H1 (cell line): ENCODE data around the gene C19orf47. TPM values are rescaled to one million over a fixed set of nuclear protein-coding genes. Genes with fewer than 3 reads are reported as not detected.

ENCODE experiments used
- CTCF ChIA-PET: fragments of 300-600 bp; sonication (Branson Sonifier 250); formaldehyde crosslinking; loops from one replicate; lab custom pipeline; 2021; ENCODE audit not compliant: partially characterized antibody; lab: Charles Lee
- POLR2A ChIA-PET: fragments of 300-600 bp; sonication (Branson Sonifier 250); formaldehyde crosslinking; loops from one replicate; lab custom pipeline; 2021; ENCODE audit warnings: inconsistent platforms; ENCODE audit not compliant: partially characterized antibody; lab: Charles Lee
- DNase-seq, 2 experiments: peaks; one replicate each; pipeline versions ENCODE4 v3.0.0 to v3.0.0-alpha.2; 2010 to 2022; ENCODE audit warnings: low spot score in 2 of 2, low read depth in 1 of 2, mixed read lengths in 1 of 2
- FAIRE-seq: peaks from 2 replicates; lab custom pipeline; 2011; peaks lifted over from hg19 to GRCh38; lab: Jason Lieb, UNC
- H2AFZ ChIP-seq: 2 replicates; pipeline ENCODE4 v1.8.1; 2012; ENCODE audit warnings: low read length, inconsistent platforms
- H2AK5ac ChIP-seq: 2 replicates; pipeline ENCODE4 v1.6.1; 2013; ENCODE audit warnings: low read depth, low read length
- H2BK120ac ChIP-seq: replicated peaks from 2 replicates; pipeline ENCODE3; 2013; ENCODE audit warnings: low read depth, low read length, inconsistent platforms
- H2BK12ac ChIP-seq: 2 replicates; pipeline ENCODE4 v1.6.1; 2013; ENCODE audit warnings: low read depth, low read length
- H2BK15ac ChIP-seq: 2 replicates; pipeline ENCODE4 v1.6.1; 2013; ENCODE audit warnings: low read length
- H2BK20ac ChIP-seq: 2 replicates; pipeline ENCODE4 v1.6.1; 2013; ENCODE audit warnings: low read length
- H2BK5ac ChIP-seq: 2 replicates; pipeline ENCODE4 v1.6.1; 2013; ENCODE audit warnings: low read depth, low read length
- H3K14ac ChIP-seq: 2 replicates; pipeline ENCODE4 v1.6.1; 2013; ENCODE audit warnings: inconsistent platforms; ENCODE audit not compliant: insufficient read length
- H3K18ac ChIP-seq: 2 replicates; pipeline ENCODE4 v1.6.1; 2013; ENCODE audit warnings: low read length; ENCODE audit errors: extremely low read depth
- H3K23ac ChIP-seq: 2 replicates; pipeline ENCODE4 v1.6.1; 2013; ENCODE audit warnings: inconsistent platforms; ENCODE audit not compliant: insufficient read length
- H3K23me2 ChIP-seq: 2 replicates; pipeline ENCODE4 v1.6.1; 2013; ENCODE audit warnings: low read depth, low read length
- H3K27ac ChIP-seq: 2 replicates; pipeline ENCODE4 v1.6.1; 2011; ENCODE audit warnings: low read depth, low read length, inconsistent platforms
- H3K27me3 ChIP-seq, 4 experiments: replicated peaks in 1 of 4; 1 replicate in 1 of 4; 2 replicates in 3 of 4; pipeline versions ENCODE4 v1.6.1 to v1.8.1; 2011 to 2013; ENCODE audit warnings: low read length in 3 of 4, mild to moderate bottlenecking in 3 of 4, inconsistent platforms in 2 of 4, mixed read lengths in 2 of 4, moderate library complexity in 1 of 4; ENCODE audit not compliant: control insufficient read depth in 3 of 4, insufficient read depth in 3 of 4; ENCODE audit errors: extremely low read depth in 1 of 4
- H3K36me3 ChIP-seq, 4 experiments: 2 replicates each; pipeline versions ENCODE4 v1.6.1 to v1.8.1; 2011 to 2013; ENCODE audit warnings: mild to moderate bottlenecking in 4 of 4, low read length in 3 of 4, moderate library complexity in 2 of 4, control low read depth in 1 of 4, inconsistent platforms in 1 of 4; ENCODE audit not compliant: insufficient read depth in 4 of 4, control insufficient read depth in 2 of 4
- H3K4ac ChIP-seq: replicated peaks from 2 replicates; pipeline ENCODE3; 2013; ENCODE audit warnings: low read length, low read depth, mixed read lengths, inconsistent platforms; ENCODE audit not compliant: insufficient read length
- H3K4me1 ChIP-seq, 4 experiments: replicated peaks in 1 of 4; 1 replicate in 1 of 4; 2 replicates in 3 of 4; pipeline versions ENCODE4 v1.6.1 to v1.8.1; 2011 to 2013; ENCODE audit warnings: low read length in 3 of 4, inconsistent platforms in 2 of 4, mixed read lengths in 1 of 4; ENCODE audit not compliant: insufficient read depth in 4 of 4, control insufficient read depth in 3 of 4
- H3K4me2 ChIP-seq, 2 experiments: 2 replicates each; pipeline versions ENCODE4 v1.6.1 to v1.8.1; 2011 to 2013; ENCODE audit warnings: low read depth in 2 of 2, low read length in 2 of 2, control low read depth in 1 of 2, inconsistent platforms in 1 of 2, mild to moderate bottlenecking in 1 of 2; ENCODE audit not compliant: insufficient read depth in 1 of 2
- H3K4me3 ChIP-seq, 4 experiments: fragments of 200-600, 300-600 bp in 1 of 4; sonication (generic), shearing (Covaris generic), sonication (Bioruptor Twin) in 1 of 4; 2 replicates each; pipeline versions ENCODE4 v1.5.1 to v1.8.1; 2011 to 2016; ENCODE audit warnings: low read length in 4 of 4, low read depth in 3 of 4, control low read depth in 2 of 4, inconsistent platforms in 2 of 4, mild to moderate bottlenecking in 2 of 4, mixed read lengths in 1 of 4, moderate library complexity in 1 of 4; ENCODE audit not compliant: insufficient read depth in 2 of 4; ENCODE audit errors: extremely low read depth in 1 of 4
- H3K56ac ChIP-seq: replicated peaks from 2 replicates; pipeline ENCODE3; 2013; ENCODE audit warnings: low read depth, mild to moderate bottlenecking, mixed read lengths, low read length, inconsistent platforms; ENCODE audit not compliant: insufficient read length
- H3K79me1 ChIP-seq: 2 replicates; pipeline ENCODE4 v1.6.1; 2013; ENCODE audit warnings: low read depth, low read length, control low read depth
- H3K79me2 ChIP-seq, 2 experiments: 2 replicates each; pipeline versions ENCODE4 v1.6.1 to v1.8.1; 2012 to 2013; ENCODE audit warnings: low read length in 2 of 2, mild to moderate bottlenecking in 2 of 2, inconsistent platforms in 1 of 2; ENCODE audit not compliant: insufficient read depth in 2 of 2, control insufficient read depth in 1 of 2
- H3K9ac ChIP-seq, 4 experiments: replicated peaks in 1 of 4; 1 replicate in 1 of 4; 2 replicates in 3 of 4; pipeline versions ENCODE4 v1.6.1 to v1.8.1; 2011 to 2013; ENCODE audit warnings: low read depth in 3 of 4, low read length in 3 of 4, control low read depth in 2 of 4, mild to moderate bottlenecking in 2 of 4, moderate library complexity in 2 of 4, inconsistent platforms in 1 of 4; ENCODE audit errors: extremely low read depth in 1 of 4
- H3K9me3 ChIP-seq, 2 experiments: 2 replicates each; pipeline versions ENCODE4 v1.6.1 to v1.8.1; 2012 to 2013; ENCODE audit warnings: mild to moderate bottlenecking in 2 of 2, moderate library complexity in 2 of 2, control low read depth in 1 of 2, inconsistent platforms in 1 of 2, low read depth in 1 of 2, low read length in 1 of 2, mixed read lengths in 1 of 2; ENCODE audit not compliant: insufficient read depth in 2 of 2
- H4K20me1 ChIP-seq, 2 experiments: replicated peaks in 1 of 2; 2 replicates each; pipeline versions ENCODE3 to v1.8.1; 2011 to 2013; ENCODE audit warnings: inconsistent platforms in 2 of 2, low read length in 2 of 2, mild to moderate bottlenecking in 1 of 2; ENCODE audit not compliant: insufficient read depth in 2 of 2, control insufficient read depth in 1 of 2
- H4K5ac ChIP-seq: 2 replicates; pipeline ENCODE4 v1.6.1; 2013; ENCODE audit warnings: low read length, low read depth, mixed read lengths, inconsistent platforms; ENCODE audit not compliant: insufficient read length
- H4K8ac ChIP-seq: 2 replicates; pipeline ENCODE4 v1.8.0; 2013; ENCODE audit warnings: mild to moderate bottlenecking, moderate library complexity, low read length, inconsistent platforms; ENCODE audit not compliant: insufficient read depth; ENCODE audit errors: extremely low read depth
- H4K91ac ChIP-seq: replicated peaks from 2 replicates; pipeline ENCODE3; 2013; ENCODE audit warnings: low read length, mixed read lengths, inconsistent platforms; ENCODE audit not compliant: insufficient read length
- BCL11A ChIP-seq, 2 experiments: IDR thresholded peaks; one replicate each; pipeline ENCODE4 v1.6.1; 2011; ENCODE audit warnings: low read depth in 2 of 2, low read length in 2 of 2, mild to moderate bottlenecking in 2 of 2
- CHD2 ChIP-seq: IDR thresholded peaks from 2 replicates; pipeline ENCODE4 v1.6.1; 2012; ENCODE audit warnings: low read length, improper control_type of control experiment
- CTBP2 ChIP-seq: IDR thresholded peaks from 2 replicates; pipeline ENCODE4 v1.7.0; 2011; ENCODE audit warnings: borderline replicate concordance, mild to moderate bottlenecking, moderate library complexity, mixed read lengths, low read length; ENCODE audit not compliant: insufficient read depth, insufficient read length
- JUN ChIP-seq: IDR thresholded peaks from 2 replicates; pipeline ENCODE4 v1.6.1; 2011; ENCODE audit warnings: low read depth, mild to moderate bottlenecking, improper control_type of control experiment, low read length
- MAX ChIP-seq: IDR thresholded peaks from 2 replicates; pipeline ENCODE4 v1.6.1; 2012; ENCODE audit warnings: inconsistent platforms
- NRF1 ChIP-seq: IDR thresholded peaks from 2 replicates; pipeline ENCODE4 v1.6.1; 2011; ENCODE audit warnings: mild to moderate bottlenecking, low read depth, low read length, improper control_type of control experiment
- RAD21 ChIP-seq, 2 experiments: IDR thresholded peaks in 1 of 2; conservative IDR thresholded peaks in 1 of 2; 2 replicates each; pipeline ENCODE4 v1.6.1; 2011; ENCODE audit warnings: low read depth in 2 of 2, low read length in 2 of 2, improper control_type of control experiment in 1 of 2, inconsistent platforms in 1 of 2, mild to moderate bottlenecking in 1 of 2, moderate library complexity in 1 of 2
- SAP30 ChIP-seq: fragments of 300-600 bp; sonication (generic); IDR thresholded peaks from 2 replicates; pipeline ENCODE4 v1.7.1; 2012; ENCODE audit warnings: low read length, moderate library complexity, mild to moderate bottlenecking, inconsistent platforms; ENCODE audit not compliant: insufficient read depth, insufficient replicate concordance
- SUZ12 ChIP-seq: fragments of 200-600 bp; sonication (generic); IDR thresholded peaks from 2 replicates; pipeline ENCODE4 v1.6.1; 2012; ENCODE audit warnings: mild to moderate bottlenecking, inconsistent platforms, low read length, moderate library complexity, mixed read lengths
- USF2 ChIP-seq: IDR thresholded peaks from 2 replicates; pipeline ENCODE4 v1.6.1; 2011; ENCODE audit warnings: low read length, improper control_type of control experiment
- WGBS, 2 experiments: shearing (Covaris generic) in 1 of 2; methylation state at CpG; one replicate each; pipeline versions ENCODE4 v1.1.6 to v1.1.7; 2013 to 2015; ENCODE audit warnings: low lambda C conversion rate in 2 of 2, mixed read lengths in 2 of 2, inconsistent platforms in 1 of 2, low coverage in 1 of 2, missing lambda C conversion rate in 1 of 2; ENCODE audit not compliant: insufficient replicate concordance in 2 of 2, insufficient coverage in 1 of 2, insufficient read length in 1 of 2; ENCODE audit errors: extremely low coverage in 1 of 2, missing lambda C conversion rate in 1 of 2; 5-methylcytosine and 5-hydroxymethylcytosine counted together
- polyA plus RNA-seq, 7 experiments: library from polyadenylated mRNA; depleted of rRNA in 3 of 7; stranded (reverse) in 5 of 7; unstranded in 2 of 7; fragments of >200 nt in 5 of 7; fragments of 200-250 nt in 2 of 7; gene quantifications; 1 replicate in 5 of 7; 2 replicates in 1 of 7; 4 replicates in 1 of 7; pipeline versions ENCODE4 v1.2.1 to v1.2.3, GENCODE V29; 2011 to 2013; ENCODE audit warnings: missing spikeins in 2 of 7, mixed read lengths in 2 of 7
- total RNA-seq: library from RNA; stranded (reverse); fragmentation: NEBNext Ultra II Directional; extraction: Animal tissue kit (Norgen Biotek cat#: 25700); gene quantifications from 2 replicates; pipeline ENCODE4 v1.2.1, GENCODE V29; 2021
- TF ChIP-seq, protein P1 (sequence below): IDR thresholded peaks from 2 replicates; pipeline ENCODE4 v1.6.1; 2012; ENCODE audit warnings: inconsistent platforms

Gene C19orf47
- total and polyA plus RNA-seq, 2 of the 8 experiments (the other 6 are each of a cell fraction or from before 2014, with no cell fraction given), result 17.8 to 27.3 TPM

GRCh38 chr19:40357640-40358039, 9.4 kb upstream of the C19orf47 start:
- Histone ChIP-seq H3K23me2 (no peaks in the 10 kb centered on the region), H3K9me3 (no peaks in the 10 kb centered on the region), H2BK120ac (no peak overlapping the region), H3K23ac (no peak overlapping the region), H3K4ac (no peak overlapping the region), H2AK5ac (no peak overlapping the region), H4K5ac (no peak overlapping the region), H3K36me3 (no peaks in the 10 kb centered on the region), H3K14ac (no peak overlapping the region), H3K4me3 (no peak overlapping the region), H2BK12ac (no peak overlapping the region), H2BK5ac (no peak overlapping the region), H3K27ac (no peak overlapping the region), H3K79me1 (no peaks in the 10 kb centered on the region; the same call in 1 of the 2 replicates), H3K4me2 (no peak overlapping the region), H4K20me1 (peaks cover 0 to 6% of the 10 kb centered on the region in 2 experiments), H4K91ac (no peak overlapping the region), H3K4me1 (no peaks in the 10 kb centered on the region; a peak in 1 of 7 replicates), H2BK15ac (no peak overlapping the region), H4K8ac (no peak overlapping the region), H3K79me2 (no peaks in the 10 kb centered on the region), H2BK20ac (no peak overlapping the region), H2AFZ (no peak overlapping the region), H3K9ac (no peak overlapping the region), H3K18ac (no peak overlapping the region), H3K27me3 (no peaks in the 10 kb centered on the region), H3K56ac (no peak overlapping the region)
- POLR2A ChIA-PET, result interaction anchor here (1.0 kb wide), 1 partner anchor 13 kb away, joined by 4 read pairs; no protein-coding TSS in a partner anchor
- FAIRE-seq, result no peak
- 84% methylated on average over 3 of the region's 3 CpGs; no CpG with 5 or more reads in 1 of the 2 experiments for WGBS, 2 experiments
- CTCF ChIA-PET, result interaction anchor here (0.6 to 1.9 kb wide), 3 partner anchors 9 to 93 kb away, joined by 3 to 6 read pairs (median 5); no protein-coding TSS in a partner anchor
- no peak for DNase-seq
- TF ChIP-seq NRF1, result no peak
- TF ChIP-seq BCL11A (IDR thresholded peaks at IDR 0.05; ENCODE audit: low read depth in 2 of 2, low read length in 2 of 2), result no peak
- TF ChIP-seq, protein P1, sequence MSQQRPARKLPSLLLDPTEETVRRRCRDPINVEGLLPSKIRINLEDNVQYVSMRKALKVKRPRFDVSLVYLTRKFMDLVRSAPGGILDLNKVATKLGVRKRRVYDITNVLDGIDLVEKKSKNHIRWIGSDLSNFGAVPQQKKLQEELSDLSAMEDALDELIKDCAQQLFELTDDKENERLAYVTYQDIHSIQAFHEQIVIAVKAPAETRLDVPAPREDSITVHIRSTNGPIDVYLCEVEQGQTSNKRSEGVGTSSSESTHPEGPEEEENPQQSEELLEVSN, result no peak
- TF ChIP-seq CHD2, result no peak
- TF ChIP-seq USF2, result no peak
- no peak for TF ChIP-seq SUZ12
- no peak for TF ChIP-seq SAP30
- TF ChIP-seq CTBP2, result no peak
- no peak for TF ChIP-seq MAX
- no peak for TF ChIP-seq RAD21 (IDR thresholded peaks at IDR 0.05 in 1 of 2, conservative IDR thresholded peaks at IDR 0.05 in 1 of 2; ENCODE audit: low read depth in 2 of 2, low read length in 2 of 2)
- TF ChIP-seq JUN, result no peak
